OCI-M2 (cell line): ENCODE data around the gene GLYATL1.
"Not testable (repeated sequence)": the region's sequence is repeated elsewhere in the genome, so short reads cannot be mapped to it uniquely, and the experiment has no call there.

Experiments
- DNase-seq: peaks from one replicate; lab custom pipeline; 2025; ENCODE audit not compliant: unreplicated experiment; lab: John Stamatoyannopoulos, UW

The GLYATL1 gene

DNA sequence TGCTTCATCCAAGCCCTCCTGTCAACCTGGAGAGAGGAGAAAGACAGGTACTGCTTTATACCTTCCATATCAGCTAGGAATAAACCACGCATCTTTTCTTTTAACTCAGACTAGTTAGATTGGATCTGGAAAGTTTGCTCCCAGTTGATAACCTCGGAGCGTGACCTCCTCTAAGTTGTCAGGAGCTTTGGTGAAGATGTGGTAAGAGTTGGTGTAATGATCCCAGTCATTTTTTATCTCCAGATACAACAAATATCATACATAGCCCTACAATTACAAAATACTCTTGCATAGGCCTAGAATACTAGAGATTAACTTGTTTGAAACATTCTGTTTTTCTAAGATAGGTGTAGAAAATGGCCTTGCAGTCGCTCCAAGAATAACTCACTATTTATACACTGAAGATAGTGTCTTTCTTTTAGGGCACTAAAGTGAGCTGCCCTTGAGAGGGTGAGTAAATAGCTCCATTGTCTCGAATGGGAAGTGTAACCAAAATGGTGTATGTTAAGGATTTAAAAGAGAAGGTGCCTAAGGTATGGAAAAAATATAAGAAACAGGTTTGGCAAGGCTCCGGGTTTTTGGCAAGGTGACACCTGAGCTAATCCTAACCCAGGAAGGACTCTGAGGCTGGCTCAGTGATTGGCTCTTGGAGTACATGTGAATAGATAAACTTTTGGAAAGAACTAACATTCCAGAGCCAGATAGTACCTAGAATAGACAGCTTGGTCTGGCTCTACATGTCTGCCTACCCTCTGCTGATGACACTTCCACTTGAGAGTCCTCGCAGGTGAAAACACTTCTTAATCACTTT, 59.4 kb downstream of the GLYATL1 start:
- DNase-seq: no peak

DNA sequence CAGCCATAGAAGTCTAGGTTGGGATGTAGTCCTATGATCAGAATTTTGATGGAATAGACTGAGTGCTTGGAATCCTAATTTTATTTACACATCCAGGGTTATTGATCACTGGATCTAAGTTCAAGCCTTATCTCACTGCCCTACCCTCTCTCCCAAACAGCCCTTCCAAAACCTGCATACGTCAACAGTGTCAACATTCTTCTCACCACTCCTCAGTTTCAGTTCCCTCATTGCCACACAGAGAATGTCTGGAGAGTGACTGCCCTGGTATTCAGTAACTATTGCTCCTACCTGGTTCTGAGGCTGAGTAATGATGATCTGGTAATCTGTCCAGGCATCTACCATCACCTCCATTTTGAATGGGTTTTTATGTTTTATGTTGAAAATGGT, 60.0 kb downstream of the GLYATL1 start:
- DNase-seq: no peak

DNA sequence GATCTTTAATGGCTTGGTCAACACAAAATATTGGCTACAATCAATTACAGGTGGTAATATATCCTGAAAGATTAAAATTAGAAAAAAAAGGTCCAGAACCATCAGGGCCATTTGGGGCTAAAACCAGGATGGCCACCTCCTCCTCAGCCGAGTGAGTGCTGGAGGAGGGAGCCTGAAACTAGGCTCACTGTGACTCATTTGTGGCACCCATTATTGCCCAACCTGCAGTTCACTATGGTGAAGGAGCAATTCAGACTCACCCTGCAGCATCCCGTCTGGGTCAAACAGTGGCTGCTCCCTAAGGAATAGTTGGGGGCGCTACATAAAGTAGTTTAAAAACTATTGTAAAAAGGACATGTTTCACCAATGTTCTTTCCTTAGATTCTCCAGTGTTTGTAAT, 60.7 kb downstream of the GLYATL1 start:
- no peak for DNase-seq

- not testable (repeated sequence) for DNase-seq
These were observed 62.7 kb downstream of the GLYATL1 start for GRCh38 chr11:59002006-59002405.
